CD4-positive, alpha-beta T cell treated with Interferon alpha-2 for 1 hour (primary cell): ENCODE measurements around the gene IGFBP5.

ENCODE experiments used
- DNase-seq, 2 donors: peaks; one replicate each; pipeline ENCODE4 v3.0.0-alpha.2; 2020 to 2022

Gene IGFBP5

DNA sequence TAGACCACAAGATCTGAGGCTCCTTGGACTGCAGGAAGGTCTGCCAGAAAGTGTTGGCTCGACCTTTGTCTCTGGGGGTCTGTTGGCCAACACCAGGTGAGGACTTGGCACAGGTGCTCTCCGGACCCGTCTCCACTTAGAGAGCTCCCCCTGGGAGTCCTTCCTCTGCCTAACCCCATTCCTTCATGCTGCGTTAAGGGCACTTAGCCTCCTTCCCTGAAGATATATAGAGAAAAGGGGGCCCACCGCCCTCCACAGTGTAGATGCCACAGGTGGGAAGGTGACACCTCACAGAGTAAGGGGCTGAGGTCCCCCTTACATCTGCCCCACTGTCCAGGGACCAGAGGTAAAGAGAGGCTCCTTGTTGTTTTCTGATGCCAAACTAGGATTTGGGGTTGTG lies 8.2 kb downstream of the IGFBP5 start:
- DNase-seq, result no peak

DNA sequence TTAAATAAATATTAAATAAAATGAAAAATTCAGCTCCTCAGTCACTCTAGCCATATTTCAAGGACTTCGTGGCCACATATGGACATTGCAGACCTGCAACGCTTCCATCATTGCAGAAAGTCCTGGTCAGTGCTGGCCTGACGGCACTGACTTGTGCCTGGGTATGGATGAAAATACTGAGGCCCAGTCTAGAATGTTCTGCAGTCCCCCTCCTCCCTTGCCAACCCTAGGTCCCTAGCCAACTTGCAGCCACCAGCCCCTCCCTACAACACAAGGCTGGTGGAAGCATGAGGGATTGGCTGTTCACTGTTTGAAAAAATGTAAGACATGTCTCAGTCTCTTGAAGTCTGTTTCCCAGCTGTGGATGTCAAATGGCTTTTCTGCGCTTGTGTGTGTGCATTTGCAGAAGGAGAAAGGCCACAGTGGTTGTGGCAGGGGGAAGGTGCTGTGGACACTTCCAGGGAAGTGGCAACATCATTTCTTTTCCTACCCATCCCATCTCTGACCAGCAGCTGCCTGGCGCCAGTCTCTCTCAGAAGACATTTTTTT lies 9.9 kb downstream of the IGFBP5 start:
- DNase-seq, result no peak

DNA sequence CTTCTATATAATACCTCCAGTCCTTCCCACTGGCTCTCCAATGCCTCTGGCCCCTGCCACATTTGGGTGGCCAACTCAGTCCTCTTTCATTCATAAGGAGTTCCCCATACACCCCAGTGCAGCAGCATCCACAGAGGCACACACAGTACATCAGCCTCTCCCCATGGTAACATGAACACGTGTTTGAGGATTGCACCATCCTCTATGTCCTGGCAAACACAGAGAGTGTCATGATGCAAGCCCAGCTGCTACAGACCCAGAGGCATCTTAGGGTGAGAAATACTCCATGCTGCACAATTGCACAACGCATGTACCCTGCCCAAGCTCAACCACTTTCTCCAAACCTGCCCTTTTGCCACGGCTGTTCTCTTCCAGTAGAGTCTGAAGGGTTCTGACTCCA lies 11.5 kb downstream of the IGFBP5 start:
- peak in 1 of 2 donors; percentile 44 for DNase-seq

DNA sequence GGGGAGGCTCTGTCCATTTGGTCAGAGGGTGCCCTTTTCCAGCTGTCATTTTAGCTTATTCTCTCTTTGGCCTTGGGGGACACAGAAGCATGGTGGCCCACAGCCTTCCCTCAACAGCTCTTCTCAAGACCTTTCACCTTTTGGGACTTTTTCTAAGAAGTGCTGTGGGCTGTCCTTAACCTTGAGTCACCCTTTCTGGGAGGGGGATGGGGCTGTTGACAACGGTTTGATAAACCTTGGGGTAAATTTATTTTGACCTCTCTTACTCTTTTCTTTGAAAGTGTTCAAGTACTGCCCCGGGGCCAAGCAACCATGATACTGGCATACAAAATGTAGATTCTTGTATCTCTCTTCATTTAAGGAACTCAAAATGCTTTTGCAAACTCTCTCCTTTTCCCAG lies 13.7 kb downstream of the IGFBP5 start:
- DNase-seq, result no peak

DNA sequence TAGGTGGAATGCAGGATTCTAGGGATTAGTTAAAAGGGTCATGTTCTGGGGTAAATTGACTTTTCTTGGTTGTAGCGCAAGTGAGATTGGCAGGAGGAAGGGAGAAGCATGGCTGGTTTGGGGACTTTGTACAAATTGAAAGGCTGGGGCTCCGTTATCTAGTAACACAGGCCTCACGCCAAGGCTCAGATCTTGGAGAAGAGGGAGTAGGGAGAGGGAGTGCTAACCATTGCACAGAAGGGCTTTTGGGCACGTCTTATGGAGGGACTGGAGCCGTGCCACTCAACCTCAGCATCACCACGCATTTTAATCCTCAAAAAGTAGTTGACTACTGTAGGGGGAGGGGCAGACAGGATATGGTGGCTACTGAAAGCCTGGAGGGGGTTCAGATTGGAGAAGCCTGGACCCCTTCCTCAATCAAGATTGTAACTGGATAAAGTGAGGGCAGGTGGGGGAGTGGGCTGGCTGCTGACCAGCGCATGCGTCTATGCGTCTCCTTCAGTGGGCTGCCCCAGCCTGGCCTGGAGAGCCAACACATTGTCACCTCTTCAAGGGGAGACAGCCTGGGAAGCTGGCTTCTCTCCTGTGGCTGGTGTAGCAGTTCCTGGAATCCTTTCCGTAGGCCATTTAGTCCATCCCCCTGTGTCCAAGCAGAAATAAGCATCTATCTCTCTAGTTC lies 14.3 kb downstream of the IGFBP5 start:
- no peak for DNase-seq

DNA sequence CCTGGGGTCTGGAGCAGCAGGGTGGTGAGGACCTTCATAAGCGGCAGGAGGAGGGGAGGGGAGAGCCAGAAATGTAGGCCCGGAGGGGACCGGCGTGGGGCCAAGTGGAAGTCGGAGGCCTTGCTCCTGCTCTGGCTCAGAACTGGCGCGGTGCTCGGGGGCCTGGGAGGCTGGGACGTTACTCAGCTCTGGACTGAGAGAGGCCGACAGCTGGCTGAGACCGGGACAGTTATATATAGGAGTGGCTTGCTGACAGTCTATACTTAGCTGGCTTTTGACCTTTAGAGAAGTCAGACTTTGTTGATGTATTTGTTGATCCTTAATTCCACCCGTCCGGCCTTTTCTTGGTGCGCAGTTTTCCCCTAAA lies 15.7 kb downstream of the IGFBP5 start:
- no peak for DNase-seq

DNA sequence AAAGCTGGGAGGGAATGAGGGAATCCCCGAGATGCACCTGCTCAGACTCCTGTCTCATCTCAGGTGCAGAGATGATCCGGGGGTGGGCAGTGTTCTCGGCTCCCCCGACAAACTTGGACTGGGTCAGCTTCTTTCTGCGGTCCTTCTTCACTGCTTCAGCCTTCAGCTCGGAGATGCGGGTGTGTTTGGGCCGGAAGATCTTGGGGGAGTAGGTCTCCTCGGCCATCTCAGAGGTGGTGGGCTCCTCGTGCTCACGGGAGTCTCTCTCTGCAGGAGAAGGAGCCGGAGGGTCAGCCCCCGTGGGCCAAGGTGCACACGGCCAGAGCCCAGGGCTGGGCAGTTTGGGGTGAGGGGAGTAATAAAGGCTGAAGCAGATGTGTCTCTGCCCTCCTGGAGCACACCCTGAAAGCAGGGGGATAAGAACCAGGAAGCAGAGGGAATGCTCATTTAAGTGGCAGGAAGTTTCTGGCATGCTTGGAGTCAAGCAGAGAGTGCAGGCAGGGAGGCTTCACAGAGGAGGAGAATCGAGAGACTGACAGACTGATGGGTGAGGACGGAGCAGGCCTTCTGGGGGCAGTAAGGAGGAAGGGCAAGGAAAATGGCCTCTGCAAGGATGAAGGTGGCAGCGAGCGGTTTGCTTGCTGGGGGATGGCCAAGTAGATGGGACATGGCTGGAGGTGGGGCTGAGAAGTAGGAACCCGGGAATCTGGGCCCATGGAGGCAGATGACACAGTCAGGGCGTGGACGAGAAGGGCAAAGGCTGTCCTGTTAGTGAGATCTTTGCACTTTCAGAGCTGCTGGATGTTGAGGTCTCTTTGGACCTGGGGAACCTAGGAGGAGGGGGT lies 16.3 kb downstream of the IGFBP5 start:
- no peak for DNase-seq

DNA sequence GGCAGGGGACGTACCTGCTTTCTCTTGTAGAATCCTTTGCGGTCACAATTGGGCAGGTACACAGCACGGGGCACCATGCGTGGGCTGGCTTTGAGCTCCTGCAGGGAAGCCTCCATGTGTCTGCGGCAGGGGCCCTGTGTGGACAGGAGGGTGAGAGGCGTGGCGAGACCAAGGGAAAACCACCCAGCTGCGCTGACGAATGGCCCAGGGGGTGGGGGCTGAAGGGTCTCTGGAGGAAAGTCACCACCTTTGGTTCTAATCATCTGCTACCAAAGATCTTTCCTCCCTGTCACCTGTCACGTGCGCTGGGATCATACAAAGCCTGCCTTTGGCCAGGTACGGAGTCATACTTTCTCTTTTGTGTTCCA lies 17.3 kb downstream of the IGFBP5 start:
- DNase-seq, result no peak

DNA sequence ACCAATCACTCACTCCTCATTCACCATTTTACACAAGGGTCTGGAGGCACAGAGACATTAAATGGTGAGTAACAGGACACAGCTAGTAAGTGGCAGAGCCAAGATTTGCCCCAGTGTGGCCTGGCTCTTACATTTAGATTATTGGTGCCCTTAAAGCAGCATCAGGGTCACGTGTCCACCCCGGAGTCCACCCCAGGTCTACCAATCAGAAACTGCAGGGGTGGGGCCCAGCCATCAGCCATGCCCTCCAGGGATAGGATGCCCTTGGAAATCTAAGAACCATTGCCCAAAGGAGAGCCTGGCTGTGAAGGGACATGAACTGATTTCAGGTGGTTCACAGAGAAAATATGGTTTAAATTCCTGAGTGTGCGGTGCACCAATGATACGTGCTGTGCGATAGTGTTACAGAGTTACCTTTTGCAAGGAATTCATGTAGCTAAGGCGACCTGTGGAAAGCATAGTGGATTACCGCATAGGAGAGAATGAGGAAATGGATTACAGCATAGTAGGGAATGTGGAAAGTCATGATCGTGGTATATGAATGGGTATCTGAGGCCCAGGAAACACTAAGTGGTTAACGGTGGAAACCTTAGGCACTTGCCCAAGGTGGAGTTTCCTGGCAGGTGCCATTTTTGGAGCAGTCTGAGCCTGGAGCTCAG lies 17.8 kb downstream of the IGFBP5 start:
- DNase-seq, result no peak

DNA sequence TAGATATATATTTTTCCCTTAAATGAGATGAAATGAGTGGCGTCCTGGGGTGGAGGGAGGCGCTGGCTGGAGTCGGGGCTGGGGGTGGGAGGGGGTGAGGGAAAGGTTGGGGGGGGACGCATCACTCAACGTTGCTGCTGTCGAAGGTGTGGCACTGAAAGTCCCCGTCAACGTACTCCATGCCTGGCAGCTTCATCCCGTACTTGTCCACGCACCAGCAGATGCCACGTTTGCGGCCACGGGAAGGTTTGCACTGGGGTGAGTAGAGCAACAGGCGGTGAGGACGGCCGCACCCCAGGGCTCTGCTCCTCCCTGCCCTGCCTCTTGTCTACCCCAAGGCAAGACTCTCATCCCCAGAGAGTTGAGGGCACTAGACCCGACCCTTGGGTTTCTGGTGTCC lies 18.7 kb downstream of the IGFBP5 start:
- DNase-seq, result no peak

DNA sequence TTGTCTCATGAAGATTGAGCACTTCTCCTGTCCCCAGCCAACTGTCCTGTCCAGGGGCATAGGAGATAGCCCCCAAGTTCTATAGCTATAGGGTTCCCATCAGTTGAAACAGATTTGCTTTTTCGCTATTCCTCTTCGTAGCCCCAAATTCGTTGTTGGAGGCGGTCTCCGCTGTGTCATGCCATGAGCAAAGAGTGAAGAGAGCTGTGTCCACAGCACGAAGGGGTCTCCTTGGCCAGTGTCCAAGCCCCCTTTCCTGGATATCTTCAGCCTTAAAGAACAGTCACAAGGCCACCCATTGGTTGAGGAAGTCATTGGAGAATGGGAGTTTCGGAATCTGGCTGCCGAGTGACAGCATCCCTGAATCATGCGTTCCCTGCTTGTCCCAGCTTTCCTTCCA lies 21.0 kb downstream of the IGFBP5 start:
- no peak for DNase-seq

DNA sequence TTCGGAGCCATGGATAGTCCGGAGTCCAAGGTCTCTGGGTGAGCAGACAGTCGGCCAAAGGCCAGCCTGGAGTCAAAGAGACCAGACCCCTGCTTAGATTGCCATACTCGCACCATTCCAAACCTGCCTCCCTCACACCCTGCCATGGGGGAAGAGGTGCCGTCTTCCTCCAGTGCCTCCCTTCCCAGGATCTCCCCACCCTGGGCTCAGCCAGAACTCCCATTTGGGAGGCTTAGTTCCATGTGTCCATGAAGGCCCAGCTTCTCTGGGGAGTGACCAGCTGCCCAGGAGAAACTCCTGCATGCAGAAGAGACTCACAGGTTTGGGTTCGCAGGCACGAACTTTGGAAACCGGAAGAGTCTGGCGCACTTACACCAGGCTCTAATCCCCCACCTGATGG lies 21.7 kb downstream of the IGFBP5 start:
- no peak for DNase-seq

DNA sequence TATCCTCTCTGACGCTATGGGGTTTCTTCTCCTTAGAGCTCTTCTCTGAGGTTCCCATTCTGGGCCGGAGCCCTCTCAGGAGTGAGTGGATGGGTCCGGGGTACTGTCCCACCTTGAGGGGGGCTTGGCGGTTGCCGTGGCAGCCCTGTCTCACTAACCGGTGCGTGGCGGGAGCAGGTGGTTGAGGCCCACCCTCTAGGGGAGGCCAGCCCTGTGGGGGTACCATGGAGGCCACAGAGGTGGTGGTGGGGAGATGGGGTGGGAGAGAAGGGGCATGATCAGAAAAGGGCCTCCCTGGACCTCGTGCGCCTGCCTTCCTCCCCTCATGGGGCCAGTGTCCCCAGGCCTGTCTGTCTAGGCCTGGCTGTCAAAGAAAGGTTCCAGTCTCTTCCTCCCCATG lies 22.3 kb downstream of the IGFBP5 start:
- no peak for DNase-seq

DNA sequence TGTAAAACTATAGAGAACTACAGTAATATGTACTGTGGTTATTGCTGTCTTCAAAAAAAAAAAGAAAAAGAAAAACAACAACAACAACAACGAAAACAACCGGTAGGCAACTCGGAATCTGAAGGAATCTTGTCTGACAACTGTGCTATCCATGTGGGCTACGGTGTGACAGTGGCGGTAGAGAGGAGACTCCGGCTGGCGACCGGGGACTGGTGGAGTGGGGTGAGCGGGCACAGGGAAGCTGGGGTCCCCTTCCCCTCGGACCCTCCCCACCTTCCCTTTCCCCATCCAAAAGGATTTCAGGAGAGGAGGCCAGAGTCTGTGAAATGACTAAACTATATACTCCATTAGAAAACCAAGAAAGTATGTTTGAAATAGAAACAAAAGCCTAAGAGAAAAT lies 22.9 kb downstream of the IGFBP5 start:
- no peak for DNase-seq

DNA sequence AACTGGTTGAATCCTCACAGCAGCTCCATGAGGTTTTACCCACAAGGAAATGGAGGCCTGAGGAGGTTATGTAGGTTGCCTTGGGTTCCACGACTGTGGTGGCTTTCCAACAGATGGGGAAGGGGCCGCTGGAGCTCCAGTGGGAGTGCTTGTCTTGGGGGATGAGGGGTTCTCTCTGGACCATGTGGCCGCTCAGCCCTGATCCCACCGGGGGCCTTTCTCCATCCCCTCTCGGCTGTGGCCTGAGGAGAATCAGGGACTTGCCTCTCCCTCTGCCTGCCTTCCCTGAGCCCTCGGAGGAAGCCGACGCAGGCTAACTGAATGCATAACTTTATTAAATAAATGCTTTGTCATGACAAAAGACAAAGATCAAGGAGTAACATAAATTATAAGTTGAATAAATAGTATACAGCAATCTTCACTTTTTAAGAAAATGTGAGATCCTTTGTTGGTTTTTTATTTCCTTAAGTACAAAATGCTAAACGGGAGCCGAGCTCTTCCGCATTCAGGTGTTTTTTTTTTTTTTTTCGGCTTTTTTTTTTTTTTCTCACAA lies 23.5 kb downstream of the IGFBP5 start:
- no peak for DNase-seq

DNA sequence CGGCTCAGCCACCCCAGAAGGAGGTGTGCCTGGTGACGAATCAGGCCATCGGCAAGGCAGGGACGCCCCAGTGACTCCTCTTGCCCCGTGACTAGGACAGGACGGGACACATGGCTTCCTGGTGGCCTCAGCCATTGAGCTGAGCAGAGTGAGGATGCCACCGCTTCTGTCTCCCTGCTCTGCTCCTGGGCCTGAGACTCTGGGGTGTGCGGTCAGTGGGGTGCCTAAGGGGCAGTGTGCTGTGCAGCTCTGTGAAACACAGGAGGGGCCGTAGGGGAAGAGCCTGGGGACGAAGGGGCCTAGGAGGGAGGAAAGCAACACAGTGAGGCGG lies 24.3 kb downstream of the IGFBP5 start:
- no peak for DNase-seq

DNA sequence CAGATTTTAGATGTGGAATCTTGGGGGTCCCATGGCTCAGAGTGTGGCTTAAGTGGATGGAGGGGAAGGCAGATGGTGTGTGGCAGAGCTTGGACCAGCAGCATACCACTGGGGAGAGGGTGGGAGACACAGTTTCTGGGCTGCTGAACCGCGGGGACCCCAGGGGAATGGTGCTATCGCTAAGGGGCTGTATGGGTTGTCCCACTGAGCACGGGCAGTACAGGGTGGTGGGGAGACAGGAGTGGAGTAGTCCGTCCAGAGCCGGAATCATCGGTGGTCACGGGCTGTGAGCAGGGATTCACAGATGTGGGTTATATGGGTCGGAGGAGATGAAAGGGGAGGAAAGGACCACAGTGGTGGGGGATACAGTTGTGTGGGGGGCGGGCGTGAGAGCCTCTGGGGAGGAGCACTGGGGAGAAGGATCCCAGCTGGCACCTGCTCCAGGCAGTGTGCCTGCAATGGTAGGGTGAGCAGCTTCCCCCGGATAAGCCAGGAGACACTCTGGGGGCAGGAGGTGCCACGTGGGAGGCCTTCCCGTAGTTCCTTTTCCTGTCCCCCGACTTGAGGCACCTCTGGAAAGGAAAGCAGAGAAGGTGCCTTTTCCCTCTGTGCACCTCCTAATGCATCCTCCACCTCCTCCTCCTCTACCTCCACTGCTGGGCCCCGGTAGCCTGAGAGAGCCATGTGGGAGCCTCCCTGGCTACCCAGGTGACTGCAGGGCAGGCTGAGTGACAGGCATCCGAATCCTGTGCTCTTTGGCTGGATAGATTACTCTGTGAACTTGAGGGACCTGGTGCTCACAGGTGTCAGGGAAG lies 24.9 kb downstream of the IGFBP5 start:
- no peak for DNase-seq

DNA sequence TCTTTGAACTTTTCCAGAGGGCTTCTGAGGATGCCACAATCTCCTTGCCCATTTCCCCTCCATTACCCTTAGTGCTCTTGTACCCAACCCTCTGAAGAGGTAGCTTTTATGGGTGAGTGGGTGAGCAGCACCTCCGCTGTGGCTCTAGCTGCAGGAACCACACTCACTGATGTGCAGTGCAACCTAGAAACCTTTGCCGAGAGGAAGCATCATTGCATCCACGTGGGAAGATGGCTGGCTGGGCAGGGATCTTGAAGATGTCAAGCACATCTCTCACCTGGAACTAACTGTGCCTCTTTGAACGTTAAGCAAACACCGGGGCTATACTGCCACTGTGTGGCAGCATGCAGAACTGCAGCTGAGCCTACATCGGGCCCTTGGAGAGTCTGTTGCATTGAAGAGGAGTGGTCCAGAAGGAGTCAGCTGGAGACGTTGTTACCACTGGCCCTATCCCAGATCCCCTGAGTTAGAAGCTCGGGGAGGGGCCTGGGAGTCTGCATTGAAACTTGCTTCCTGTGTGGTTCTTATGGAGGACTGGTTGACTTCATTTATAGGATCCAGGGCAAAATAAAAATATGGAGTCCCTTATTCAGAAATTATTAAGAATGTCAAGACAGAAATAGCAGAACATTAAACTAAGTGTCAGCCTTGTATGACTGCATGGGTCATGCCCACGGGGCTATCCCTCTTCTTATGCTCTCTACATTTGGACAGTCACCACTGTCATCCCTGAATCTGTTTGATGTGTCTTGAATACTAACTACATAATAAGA lies 28.7 kb downstream of the IGFBP5 start:
- DNase-seq, result peak; percentile 62 to 73

DNA sequence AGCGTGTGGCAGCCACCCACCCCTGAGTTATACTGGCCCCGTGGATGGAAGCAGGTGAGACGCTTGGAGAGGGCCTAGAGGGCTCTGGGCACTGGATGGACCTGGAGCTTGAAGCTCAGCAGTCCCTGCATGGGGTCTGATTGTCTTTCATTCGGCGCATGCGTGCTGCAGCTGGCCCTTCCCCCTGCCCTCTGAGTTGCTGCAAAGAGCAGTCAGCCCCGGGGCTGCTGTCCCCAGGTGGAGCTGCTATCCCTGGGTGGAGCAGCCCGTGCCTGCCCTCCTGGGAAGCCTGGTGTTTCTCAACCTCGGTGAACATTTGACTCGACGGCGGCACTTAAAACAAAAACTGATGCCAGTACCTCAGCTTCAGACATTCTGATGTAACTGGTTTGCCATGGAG lies 29.6 kb downstream of the IGFBP5 start:
- DNase-seq, result no peak

DNA sequence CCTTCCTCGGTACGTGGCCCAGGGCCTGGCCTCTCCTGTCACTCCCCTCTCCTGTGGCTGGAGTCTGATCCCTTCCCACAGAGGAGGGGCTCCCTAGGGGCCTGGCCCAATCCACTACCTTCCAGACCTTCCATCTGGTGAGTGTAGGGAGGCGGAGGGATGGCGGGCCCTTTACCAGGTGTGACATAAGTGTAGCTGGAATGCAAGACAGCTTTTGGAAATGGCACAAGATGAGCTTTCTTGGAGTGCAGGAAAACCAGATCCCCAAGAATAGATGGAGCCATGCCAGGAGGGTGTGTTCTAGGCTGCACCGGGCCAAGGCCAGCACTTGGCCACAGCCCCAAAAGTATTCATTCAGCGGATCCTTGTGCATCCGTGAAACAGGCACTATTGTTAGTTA lies 30.1 kb downstream of the IGFBP5 start:
- no peak for DNase-seq

DNA sequence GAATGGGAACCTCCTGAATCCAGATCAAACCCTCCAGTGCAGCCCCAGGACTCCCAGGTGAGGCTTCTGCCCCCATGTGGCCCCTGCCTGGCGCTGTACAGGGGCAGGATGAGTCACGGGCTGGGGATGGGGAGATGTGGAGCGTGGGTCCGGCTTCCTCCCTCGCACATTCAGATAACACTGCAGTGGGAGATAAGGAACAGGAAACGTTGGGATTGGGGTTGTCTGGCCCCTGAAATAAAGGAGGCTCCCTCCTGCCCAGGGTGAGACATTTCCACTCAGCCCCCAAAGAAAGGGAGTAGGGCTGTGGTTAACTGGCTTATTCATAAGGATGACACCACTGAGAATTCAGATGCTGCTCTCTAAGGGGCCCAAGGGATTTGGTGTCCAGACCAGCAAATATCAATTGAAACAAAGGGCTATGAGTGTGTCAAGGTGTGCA lies 30.7 kb downstream of the IGFBP5 start:
- no peak for DNase-seq

DNA sequence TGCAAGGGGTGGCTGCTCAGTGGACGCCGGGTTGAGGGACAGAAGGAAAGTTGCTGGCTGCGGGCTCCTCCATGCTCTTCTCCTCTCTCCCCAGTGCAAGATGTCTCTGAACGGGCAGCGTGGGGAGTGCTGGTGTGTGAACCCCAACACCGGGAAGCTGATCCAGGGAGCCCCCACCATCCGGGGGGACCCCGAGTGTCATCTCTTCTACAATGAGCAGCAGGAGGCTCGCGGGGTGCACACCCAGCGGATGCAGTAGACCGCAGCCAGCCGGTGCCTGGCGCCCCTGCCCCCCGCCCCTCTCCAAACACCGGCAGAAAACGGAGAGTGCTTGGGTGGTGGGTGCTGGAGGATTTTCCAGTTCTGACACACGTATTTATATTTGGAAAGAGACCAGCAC lies 31.5 kb downstream of the IGFBP5 start:
- no peak for DNase-seq
